GOT3 (cell line): Measurements from ENCODE around the gene RASGEF1C.

Experiments used
- DNase-seq: peaks from one replicate; lab custom pipeline; 2025; ENCODE audit warnings: mixed read lengths; lab: John Stamatoyannopoulos, UW

Gene RASGEF1C

DNA sequence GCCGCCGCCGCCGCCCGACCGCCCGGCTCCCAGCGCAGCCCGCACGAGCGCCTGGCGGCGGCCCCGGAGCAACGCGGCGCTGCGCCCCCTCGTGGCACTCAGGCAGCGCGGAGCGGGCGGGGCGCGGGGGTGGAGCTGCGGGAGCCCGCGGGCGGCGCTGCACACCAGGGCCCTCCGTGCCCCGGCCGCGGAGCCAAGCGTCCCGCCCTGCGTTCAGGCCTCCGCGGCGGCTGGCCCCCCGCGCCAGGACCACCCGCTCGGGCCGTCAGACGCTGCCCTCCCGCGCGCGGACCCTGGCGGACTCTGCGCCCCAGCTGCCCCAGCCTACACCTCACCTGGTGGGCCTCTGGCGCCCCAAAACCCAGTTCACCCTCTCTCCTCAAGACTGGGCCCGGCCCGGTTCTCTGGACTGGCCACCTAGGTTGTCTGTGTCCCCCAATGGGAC is at the start of gene RASGEF1C:
TSS of gene RASGEF1C (minus strand) at position 75 of the 445 bp plus-strand sequence. CDS start 71,159 bp downstream, outside the sequence.
- DNase-seq = peak; percentile 31

DNA sequence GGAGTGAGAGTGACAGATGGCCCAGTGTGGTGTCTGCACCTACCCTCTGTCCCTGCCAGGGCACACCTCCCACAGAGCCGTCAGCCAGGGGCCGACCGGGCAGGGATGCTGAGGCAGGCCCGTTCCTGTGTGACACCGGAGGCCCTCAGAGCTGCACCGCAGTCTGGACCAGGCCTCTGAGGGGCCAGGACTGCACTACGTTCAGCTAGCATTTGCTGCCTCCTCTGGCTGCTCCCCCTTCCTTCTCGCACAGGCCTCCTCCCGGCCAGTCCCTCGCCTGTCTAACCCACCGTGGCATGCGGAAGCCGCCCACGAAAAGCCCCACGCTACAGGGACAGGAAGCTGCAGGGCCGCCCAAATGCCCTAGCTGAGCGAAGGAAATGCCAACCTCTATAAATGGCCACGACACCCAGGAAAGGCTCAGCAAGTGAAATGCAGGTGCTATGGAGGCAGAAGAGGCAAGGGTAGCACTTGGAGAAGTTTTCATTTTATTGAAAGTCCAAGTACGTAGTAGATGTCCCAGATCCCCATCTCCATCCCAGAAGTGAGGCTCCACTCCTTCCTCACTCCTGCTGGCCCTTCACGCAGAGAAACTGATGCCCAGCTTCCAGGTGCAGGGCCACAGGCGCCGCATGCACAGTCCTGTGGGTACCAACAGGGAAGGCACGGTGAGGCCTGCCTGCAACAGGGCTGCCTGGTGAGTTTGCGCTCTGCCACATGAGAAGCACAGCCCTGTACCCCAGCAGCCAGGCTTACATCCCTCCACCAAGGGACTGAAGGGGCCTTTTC is 44.2 kb upstream of the RASGEF1C start:
- DNase-seq = no peak

DNA sequence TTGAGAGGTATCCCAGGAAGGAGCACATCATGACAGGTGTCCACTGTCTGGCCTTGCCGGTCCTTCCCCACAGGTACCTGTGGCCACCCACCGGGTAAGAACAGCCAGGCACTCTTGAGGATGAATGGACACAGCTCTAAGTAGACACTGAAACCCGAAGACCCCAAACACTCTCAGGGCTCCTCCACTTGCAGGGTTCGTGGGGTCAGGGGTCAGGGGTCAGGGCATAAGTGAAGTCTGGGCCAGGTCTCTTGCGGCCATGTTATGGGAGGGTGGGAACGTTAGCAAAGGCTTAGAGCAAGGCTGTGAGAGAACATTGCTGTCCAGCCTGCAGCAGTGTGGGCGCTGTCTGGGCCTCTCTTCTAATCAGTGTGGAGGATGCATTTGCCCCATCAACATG is 42.9 kb upstream of the RASGEF1C start:
- DNase-seq = no peak

DNA sequence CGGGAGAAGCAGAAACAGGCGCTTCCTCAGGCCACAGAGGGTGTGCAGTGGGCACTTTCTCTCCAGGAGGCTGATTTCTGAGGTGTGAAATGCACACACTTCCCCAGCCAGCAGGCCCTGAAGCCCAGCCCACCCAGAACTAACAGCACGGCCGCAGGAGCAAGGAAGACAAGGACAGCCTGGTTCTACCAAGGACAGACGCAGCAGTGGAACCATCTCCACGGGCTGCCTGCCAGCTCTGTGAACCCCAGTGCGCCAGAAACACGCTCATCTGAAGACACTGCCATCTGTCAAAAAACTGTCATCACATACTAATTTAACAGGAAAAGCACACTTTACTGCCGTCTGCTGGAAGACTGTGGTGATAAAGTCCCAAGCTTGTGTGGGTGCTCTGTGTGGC is 42.1 kb upstream of the RASGEF1C start:
- DNase-seq = no peak

DNA sequence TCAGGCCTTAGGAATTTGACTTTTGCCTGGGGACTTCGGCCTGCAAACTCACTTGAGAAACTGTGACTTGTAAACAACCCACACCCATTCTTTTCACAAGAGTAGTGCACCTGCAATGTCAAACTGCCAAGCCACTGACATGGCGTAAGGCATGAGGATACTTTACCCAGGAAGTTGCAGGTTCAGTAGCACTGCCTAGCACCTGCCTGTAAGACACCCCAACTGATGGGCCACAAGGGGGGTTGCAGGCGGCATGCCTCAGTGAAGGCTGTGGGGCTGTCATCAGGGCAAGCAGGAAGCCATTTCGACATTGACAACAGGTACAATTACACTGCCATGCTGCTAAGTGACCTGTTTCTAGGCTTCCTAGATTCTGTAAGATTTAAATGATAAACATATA is 41.3 kb upstream of the RASGEF1C start:
- no peak for DNase-seq

DNA sequence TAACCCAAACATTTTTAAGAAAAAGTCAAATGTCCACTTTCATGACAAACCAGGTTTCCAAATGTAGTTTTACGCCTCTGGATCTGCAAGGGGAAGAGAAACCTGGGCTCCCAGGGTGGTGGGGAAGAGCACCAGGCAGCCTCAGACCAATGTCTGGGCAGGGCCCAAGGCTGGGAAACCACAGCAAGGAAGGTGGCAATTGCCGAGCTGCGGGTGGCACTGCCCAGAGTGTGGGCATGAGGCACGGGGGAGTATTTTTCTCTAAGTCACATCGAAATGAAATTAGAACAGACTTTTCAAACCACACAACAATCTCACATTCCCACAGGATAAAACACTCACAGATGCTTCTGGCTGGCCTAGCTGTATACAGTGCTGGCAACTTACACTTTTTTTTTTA is 32.6 kb upstream of the RASGEF1C start:
- no peak for DNase-seq

DNA sequence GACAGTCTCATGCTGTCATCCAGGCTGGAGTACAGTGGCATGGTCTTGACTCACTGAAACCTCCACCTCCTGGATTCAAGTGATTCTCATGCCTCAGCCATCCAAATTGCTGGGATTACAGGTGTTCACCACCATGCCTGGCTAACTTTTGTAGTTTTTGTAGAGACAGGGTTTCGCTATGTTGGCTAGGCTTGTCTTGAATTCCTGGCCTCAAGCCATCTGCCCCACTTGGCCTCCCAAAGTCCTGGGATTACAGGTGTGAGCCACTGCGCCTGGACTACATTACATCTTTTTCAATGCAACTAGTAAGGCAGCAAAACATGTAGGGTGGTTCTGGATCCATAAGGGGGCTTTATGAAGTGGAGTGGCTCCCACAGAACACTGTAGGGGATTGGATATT is 29.6 kb upstream of the RASGEF1C start:
- DNase-seq = no peak

DNA sequence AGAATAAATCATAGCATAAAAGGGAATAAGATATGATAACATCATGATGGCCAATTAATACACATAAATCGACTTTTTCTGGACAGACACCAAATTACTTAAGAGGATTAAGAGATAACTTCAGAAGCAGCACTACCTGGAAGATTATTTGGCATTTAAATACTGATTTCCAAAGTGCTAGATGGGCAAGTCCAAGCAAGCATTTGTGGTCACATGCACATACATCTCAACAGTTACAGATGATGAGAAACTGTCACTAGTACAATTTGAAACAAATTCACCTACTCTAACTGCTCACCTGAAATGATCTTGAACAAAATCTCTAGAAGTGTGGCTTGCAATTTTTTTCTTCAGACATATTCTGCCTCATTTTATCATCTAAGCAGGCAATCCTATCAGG is 26.8 kb upstream of the RASGEF1C start:
- DNase-seq = no peak

DNA sequence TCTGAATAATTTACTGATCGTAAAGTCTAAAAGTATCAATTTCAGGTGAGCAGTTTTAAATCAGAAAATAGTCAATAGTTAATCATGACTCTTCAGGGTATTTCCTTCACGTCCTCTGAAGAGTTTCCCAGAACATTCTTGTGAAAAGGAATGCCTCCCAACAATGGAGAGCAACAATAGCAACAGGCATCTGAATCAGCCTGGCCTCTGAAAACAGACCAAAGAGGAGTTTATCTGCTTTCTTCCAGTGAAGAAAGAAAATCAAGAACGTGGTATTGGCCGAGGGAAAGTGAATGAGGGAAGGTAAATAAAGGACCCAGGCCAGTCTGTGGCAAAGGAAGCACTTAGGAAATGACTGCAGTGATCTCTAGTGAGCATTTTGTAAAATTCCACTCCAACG is 26.1 kb upstream of the RASGEF1C start:
- DNase-seq = no peak

DNA sequence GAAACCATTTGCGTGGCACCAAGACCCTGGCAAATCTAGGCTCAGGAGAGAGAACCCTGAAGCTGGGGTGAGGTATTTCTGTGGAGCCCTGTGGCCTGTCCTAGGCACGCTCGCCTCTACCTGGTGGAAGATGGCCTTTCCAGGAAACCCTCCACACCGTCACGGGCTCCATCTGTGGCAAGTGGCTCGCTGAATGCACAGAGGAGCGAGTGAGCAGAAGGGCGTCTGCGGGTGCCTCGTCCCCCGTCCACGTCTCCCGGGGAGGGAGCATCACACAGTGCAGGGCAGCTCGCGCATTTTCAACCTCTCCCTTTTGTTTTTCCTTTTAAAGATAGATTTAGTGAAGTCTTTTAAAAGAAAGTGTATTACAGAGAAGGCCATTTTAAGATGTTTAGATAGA is 25.3 kb upstream of the RASGEF1C start:
- no peak for DNase-seq

DNA sequence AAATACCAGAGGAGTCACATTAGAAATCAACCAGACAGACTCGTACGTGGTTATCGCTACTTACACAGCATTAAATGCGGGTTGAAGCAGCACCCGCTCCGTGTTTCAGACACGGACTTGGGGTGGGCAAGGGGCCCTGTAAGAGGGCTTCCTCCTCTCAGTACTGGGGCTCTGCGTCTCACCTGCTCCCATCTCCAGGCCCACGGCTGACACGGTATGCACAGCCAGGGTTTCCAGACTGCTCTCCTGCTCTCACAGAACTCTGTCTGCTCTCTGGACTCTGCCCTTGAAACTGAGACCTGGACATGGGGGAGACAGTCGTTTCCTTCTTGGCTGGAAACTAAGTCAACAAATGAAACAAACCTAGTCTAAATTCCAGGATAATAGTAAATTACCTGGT is 24.7 kb upstream of the RASGEF1C start:
- no peak for DNase-seq

DNA sequence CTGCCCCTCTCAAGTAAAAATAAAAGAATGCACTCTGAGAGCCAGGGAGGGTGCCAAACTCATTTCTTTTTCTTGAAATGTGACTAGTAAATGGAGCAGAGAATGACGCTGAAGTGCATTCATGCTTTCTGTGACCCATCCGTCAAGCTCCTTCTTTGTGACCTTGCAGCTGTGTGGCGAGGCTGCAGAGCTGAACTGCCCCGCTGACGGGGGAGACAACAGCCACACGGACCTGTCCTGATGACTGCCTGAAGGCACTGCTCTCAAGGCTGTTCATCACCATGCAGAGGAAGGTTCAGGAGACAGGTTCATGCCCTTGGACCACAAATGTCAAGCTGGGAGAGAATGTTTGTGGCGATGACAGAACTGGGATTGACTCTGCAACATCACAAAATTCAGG is 21.0 kb upstream of the RASGEF1C start:
- no peak for DNase-seq

DNA sequence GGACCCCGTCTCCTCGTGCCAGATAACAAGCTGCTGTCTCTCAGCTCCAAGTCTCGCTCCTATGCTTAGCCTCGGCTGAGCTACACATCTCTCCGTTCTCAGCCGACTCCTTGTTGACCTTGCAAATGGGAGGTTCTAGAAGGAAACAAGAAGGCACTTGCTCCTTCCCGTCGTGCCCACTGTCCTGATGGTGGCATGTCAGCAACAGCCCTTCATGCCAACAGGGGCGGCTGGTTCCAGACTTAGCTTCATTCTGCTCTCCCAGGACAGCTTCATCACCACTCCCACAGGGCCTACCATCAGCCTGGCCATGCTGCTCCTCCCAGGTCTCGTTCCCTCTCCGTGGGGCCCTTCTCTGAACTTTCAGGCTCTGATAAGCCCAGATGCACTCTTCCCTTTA is 13.0 kb upstream of the RASGEF1C start:
- DNase-seq = no peak

DNA sequence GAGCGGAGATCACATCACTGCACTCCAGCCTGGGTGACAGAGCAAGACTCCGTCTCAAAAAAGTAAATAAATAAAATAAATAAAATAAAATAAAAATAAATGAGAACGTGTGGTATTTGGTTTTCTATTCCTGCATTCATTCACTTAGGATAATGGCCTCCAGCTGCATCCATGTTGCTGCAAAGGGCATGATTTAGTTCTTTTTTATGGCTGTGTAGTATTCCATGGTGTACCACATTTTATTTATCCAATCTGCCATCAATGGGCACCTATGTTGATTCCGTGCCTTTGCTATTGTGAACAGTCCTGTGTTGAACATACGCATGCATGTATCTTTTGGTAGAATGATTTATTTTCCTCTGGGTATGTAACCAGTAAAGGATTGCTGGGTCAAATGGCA is 8.8 kb upstream of the RASGEF1C start:
- no peak for DNase-seq

DNA sequence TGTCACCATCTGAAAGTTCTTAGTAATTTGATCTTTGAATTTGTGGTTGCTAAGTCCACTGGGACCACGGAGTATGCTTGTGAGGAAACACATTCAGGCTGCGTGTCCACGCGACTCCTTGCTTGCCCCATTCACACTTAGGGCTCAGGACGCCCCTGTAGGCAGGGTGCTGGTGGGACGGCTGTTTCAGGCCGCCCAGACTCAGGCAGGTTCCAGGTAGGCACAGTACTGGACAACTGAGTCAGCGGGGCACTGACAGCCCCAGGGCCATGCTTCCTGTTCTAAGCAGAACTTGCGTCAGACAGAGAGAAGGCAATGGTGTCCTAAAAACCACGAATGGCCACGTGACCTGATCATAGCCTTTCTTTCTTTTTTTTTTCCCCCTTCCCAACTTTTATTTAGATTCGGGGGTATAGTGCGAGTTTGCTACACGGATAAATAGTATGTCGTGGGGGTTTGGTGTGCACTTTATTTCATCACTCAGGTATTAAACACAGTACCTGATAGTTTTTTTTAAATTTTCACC is 7.7 kb upstream of the RASGEF1C start:
- DNase-seq = no peak

DNA sequence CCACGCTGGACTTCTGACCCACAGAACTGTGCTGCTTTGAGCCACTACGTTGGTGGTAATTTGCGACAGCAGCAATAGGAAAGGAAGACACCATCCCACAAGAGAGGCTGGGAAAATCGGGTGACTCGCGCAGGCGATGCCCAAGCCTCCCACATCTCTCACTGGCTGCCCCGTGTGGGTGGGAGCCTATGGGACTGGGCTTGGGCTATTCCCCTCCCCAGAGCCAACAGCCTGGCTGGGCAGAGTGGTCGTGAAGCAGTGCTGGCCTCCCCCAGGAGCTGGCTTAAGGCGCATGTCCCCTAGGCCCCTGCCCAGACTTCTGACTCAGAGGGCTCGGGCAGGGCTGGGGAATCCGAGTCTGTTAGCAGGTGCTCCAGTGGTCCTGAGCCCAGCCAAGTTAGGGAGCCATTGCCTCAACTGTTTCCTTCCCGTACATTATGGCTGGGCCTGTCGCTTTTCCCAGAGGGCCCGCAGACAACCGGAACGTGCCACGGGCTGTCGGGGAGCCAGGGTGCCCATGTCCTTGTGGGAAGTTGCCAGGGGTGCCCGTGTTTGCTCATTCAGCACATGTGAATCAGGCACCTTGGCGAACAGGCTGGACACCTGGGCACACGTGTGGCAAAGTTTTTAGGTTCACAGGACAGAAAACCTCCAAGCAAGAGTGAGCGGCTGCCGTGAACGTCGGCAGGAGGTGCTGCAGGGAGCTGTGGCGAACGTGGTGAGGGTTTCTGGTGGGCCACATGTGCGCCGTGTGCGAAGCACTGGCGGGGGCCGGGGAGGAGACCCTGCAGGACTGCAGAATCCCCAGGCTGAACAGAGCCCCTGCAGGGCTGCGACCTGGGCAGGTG is 7.0 kb upstream of the RASGEF1C start:
- no peak for DNase-seq

DNA sequence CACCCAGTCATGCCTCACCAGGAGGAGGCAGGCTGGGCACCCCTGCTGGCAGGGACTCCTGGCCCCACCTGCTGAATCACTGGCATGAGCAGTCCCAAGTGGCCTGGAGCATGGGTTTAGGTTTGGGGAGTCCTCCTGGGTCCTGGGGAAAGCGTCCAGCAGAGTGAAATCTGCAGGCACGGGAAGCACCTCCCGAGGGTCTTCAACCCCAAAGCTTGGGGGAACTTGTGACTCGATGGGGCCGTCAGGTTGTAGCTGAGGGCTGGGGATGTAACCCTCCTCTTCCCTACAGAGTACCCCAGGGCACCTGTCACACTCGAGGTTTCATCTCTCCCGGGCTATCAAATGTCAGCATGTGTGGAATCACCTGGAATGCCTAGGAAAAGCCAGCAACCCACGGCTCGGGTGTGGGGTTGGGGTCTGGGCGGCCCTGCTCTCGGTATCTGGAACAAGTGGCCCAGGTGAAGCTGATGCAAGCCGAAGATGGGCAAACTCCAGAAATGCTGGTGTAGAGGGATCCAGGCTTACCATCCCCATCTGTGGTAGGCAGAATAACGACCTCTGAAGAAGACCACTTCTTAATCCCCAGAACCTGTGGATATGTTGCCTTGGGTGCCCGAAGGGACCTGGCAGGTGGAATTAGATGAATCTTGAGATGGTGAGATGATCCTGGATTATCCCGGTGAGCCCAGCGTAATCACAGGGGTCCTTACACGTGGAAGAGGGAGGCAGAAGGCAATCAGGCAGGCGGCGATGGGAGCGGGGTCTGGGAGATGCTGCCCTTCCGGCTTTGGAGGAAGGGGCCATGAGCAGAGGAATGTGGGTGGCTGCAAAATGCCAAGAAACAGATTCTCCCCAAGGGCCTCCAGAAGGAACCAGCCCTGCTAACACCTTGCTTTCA is 6.1 kb upstream of the RASGEF1C start:
- DNase-seq = no peak

DNA sequence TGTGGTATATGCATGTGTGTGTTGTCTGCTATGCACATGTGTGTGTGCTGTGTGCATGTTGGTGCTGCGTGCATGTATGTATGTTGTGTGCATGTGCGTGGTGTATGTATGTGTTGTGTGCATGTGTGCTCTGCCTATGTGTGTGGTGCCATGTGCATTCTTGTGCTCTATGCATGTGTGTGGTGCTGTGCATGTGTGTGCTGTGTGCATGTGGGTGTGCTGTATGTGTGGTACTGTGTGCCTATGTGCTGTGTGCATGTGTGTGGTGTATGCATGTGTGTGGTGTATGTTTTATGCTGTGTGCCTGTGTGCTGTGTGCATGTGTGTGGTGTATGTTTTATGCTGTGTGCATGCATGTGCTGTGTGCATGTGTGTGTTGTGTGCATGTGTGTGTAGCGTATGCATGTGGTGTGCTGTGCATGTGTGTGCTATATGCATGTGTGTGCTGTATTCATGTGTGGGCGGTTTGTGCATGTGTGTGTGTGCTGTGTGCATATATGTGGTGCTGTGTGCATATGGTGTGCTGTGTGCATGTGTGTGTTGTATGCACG is 4.7 kb upstream of the RASGEF1C start:
- DNase-seq = no peak

DNA sequence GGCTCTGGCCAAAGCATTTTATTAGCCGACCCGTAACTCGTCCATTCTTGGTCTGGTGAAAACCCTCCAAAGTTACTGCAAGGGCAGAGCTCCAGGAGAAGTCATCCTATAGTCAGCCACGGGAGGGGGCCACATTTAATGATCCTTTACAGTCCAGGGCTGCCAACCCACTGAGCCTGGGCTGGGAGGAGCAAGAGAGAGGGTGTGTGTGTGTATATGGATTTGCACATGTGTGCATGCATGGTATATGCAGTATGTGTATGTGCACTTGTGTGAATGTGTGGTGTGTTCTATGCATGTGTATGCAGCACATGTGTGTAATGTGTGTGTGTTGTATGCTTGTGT is 4.2 kb upstream of the RASGEF1C start:
- DNase-seq = no peak

DNA sequence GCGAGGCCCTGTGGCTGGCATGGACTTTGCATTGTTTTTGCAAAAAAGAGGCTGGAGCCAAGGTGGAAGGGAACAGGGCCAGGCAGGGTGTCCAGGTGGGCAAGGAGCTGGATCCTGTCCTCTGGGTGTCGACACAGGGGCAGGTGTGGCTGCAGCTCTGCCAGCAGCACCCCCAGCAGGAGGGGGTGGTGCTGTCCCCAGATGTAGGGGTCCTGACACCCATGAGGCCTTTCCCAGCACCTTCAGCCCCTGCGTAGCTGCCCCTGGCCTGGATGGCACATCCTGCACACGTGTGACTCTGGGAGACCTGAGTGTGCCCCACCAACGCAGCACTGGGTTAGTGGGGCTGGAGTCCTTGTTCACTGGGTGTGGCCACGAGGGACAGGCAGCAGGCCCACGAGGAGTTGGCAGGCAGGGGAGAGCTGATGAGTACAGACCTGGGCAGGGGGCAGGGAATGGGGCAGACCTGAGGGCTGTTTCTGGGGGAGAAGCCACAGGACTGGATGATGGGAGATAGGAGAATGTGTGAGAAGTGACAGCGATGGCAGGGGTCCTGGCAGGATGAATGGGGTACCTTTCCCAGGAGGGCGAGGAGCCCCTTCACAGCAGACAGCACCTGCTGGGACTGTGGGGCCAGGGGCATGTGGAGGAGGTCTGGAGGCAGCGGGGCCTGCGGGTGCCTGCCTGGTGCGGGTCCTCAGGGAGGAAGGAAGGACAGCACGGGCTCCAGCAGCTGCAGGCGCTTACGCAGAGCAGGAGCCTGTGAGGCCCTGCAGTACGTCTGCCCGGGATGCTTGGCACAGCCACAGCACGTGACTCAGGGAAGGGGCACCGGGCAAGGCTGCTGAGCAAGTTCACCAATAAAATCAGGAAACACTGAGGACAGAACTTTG is 3.6 kb upstream of the RASGEF1C start:
- no peak for DNase-seq

DNA sequence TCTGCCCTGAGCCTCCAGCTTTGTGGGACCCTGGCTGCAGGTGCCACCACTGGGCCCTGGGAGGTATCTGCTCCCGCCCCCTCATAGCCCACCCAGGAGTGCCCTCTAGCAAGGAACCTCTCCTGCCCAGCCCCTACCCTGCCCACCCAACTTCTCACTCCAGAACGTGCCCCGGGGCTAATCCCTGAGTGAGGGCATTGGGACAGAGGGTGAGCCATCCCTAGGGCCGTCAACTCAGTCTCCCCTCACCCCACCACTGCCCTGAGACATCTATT is 2.7 kb upstream of the RASGEF1C start:
- no peak for DNase-seq
